Neural cell (in vitro differentiated cells): ENCODE results near the gene PRCP. TPM values are rescaled to one million over a fixed set of nuclear protein-coding genes. Genes with fewer than 3 reads are reported as not detected.

ENCODE experiments used
- H2AFZ ChIP-seq: fragments of 200-600, 300-800 bp; sonication (generic), shearing (Covaris generic); 2 replicates; pipeline ENCODE4 v1.6.0; 2014; ENCODE audit warnings: low read depth, mild to moderate bottlenecking, antibody characterized with exemption, low read length, moderate library complexity
- H3F3A ChIP-seq: fragments of 200-600 bp; shearing (Covaris generic); 2 replicates; pipeline ENCODE4 v1.6.1; 2016; ENCODE audit warnings: mild to moderate bottlenecking, moderate library complexity, mixed read lengths, antibody characterized with exemption, low read length; ENCODE audit not compliant: insufficient read depth, poor library complexity, severe bottlenecking
- H3K27ac ChIP-seq: fragments of 200-600, 300-800 bp; sonication (generic), shearing (Covaris generic); 2 replicates; pipeline ENCODE4 v1.5.1; 2014; ENCODE audit warnings: mild to moderate bottlenecking, low read length, moderate library complexity
- H3K27me3 ChIP-seq: fragments of 300-800, 200-600 bp; sonication (generic), shearing (Covaris generic); 2 replicates; pipeline ENCODE4 v1.6.0; 2014; ENCODE audit warnings: mild to moderate bottlenecking, low read depth, low read length, moderate library complexity; ENCODE audit not compliant: insufficient read depth
- H3K36me3 ChIP-seq: fragments of 300-800, 200-600 bp; sonication (generic), shearing (Covaris generic); 2 replicates; pipeline ENCODE4 v1.5.1; 2014; ENCODE audit warnings: mild to moderate bottlenecking, antibody characterized with exemption, low read length, moderate library complexity; ENCODE audit not compliant: insufficient read depth
- H3K4me2 ChIP-seq: fragments of 300-800, 200-600 bp; sonication (generic), shearing (Covaris generic); 2 replicates; pipeline ENCODE4 v1.6.0; 2014; ENCODE audit warnings: mild to moderate bottlenecking, low read length
- H3K4me3 ChIP-seq: fragments of 300-800, 200-600 bp; sonication (generic), shearing (Covaris generic); 2 replicates; pipeline ENCODE4 v1.5.1; 2014; ENCODE audit warnings: mild to moderate bottlenecking, low read length, moderate library complexity
- H3K79me2 ChIP-seq: fragments of 200-600 bp; shearing (Covaris generic); replicated peaks from 2 replicates; pipeline ENCODE4 v1.6.0; 2014; ENCODE audit warnings: mild to moderate bottlenecking, low read length, moderate library complexity; ENCODE audit not compliant: insufficient read depth
- H3K9ac ChIP-seq: fragments of 300-800, 200-600 bp; sonication (generic), shearing (Covaris generic); 2 replicates; pipeline ENCODE4 v1.6.1; 2016; ENCODE audit warnings: mild to moderate bottlenecking, low read length, mixed read lengths
- H3K9me2 ChIP-seq: fragments of 200-600 bp; shearing (Covaris generic); 2 replicates; pipeline ENCODE4 v1.6.1; 2016; ENCODE audit warnings: mild to moderate bottlenecking, low read length, mixed read lengths; ENCODE audit not compliant: insufficient read depth
- H3K9me3 ChIP-seq: fragments of 200-600, 300-800 bp; sonication (generic), shearing (Covaris generic); 2 replicates; pipeline ENCODE4 v1.6.1; 2016; ENCODE audit warnings: mild to moderate bottlenecking, mixed run types, low read length, moderate library complexity, mixed read lengths
- H4K20me1 ChIP-seq: fragments of 200-600 bp; shearing (Covaris generic); 2 replicates; pipeline ENCODE4 v1.6.1; 2016; ENCODE audit warnings: mild to moderate bottlenecking, mixed run types; ENCODE audit not compliant: insufficient read depth
- CTCF ChIP-seq: fragments of 450-650 bp; IDR thresholded peaks from 2 replicates; pipeline ENCODE4 v1.5.1; 2014; ENCODE audit warnings: antibody characterized with exemption, mild to moderate bottlenecking, moderate library complexity; ENCODE audit not compliant: poor library complexity, severe bottlenecking
- EP300 ChIP-seq: fragments of 450-650 bp; conservative IDR thresholded peaks from 2 replicates; pipeline ENCODE4 v1.6.1; 2014; ENCODE audit warnings: antibody characterized with exemption, mild to moderate bottlenecking, moderate library complexity; ENCODE audit not compliant: poor library complexity, severe bottlenecking
- EZH2 ChIP-seq: fragments of 200-600, 300-800 bp; shearing (Covaris generic), sonication (generic); IDR thresholded peaks from 2 replicates; pipeline ENCODE4 v1.6.1; 2014; ENCODE audit warnings: antibody characterized with exemption, low read length, borderline replicate concordance, mild to moderate bottlenecking; ENCODE audit not compliant: insufficient read depth, poor library complexity, severe bottlenecking
- MXI1 ChIP-seq: fragments of 450-650 bp; conservative IDR thresholded peaks from 2 replicates; pipeline ENCODE4 v1.6.1; 2014; ENCODE audit warnings: antibody characterized with exemption, mild to moderate bottlenecking; ENCODE audit not compliant: poor library complexity, severe bottlenecking
- POLR2AphosphoS5 ChIP-seq: IDR thresholded peaks from 2 replicates; pipeline ENCODE4 v1.6.1; 2012
- RAD21 ChIP-seq: fragments of 450-650 bp; conservative IDR thresholded peaks from 2 replicates; pipeline ENCODE4 v1.6.1; 2014; ENCODE audit warnings: antibody characterized with exemption, mild to moderate bottlenecking, moderate library complexity
- REST ChIP-seq: IDR thresholded peaks from 2 replicates; pipeline ENCODE4 v1.6.1; 2012; ENCODE audit warnings: borderline replicate concordance
- SMC3 ChIP-seq: fragments of 450-650 bp; conservative IDR thresholded peaks from 2 replicates; pipeline ENCODE4 v1.6.1; 2014; ENCODE audit warnings: antibody characterized with exemption, mild to moderate bottlenecking, moderate library complexity; ENCODE audit not compliant: poor library complexity
- TAF1 ChIP-seq: IDR thresholded peaks from 2 replicates; pipeline ENCODE4 v1.6.1; 2012; ENCODE audit warnings: low read depth
- polyA plus RNA-seq: library from polyadenylated mRNA; depleted of rRNA; stranded (reverse); fragments of >200 nt; gene quantifications from 2 replicates; pipeline ENCODE4 v1.2.3, GENCODE V29; 2014

The PRCP gene
- polyA plus RNA-seq, 1 donor from 2014 or later: 6.1 TPM

GRCh38 chr11:82907371-82907770 lies 7.1 kb upstream of the PRCP start:
- H3K27ac ChIP-seq: no peak overlapping the region
- H3K79me2 ChIP-seq: peaks cover 7% of the 10 kb centered on the region
- no peak overlapping the region for H3K9ac ChIP-seq
- TF ChIP-seq RAD21: no peak
- TF ChIP-seq REST: no peak
- no peak for TF ChIP-seq TAF1
- no peak for TF ChIP-seq EZH2
- TF ChIP-seq SMC3: no peak
- TF ChIP-seq EP300: no peak
- TF ChIP-seq MXI1: no peak
- H3K4me2 ChIP-seq: no peak overlapping the region
- no peak overlapping the region for H3K4me3 ChIP-seq
- no peaks in the 10 kb centered on the region for H3K9me3 ChIP-seq
- no peaks in the 10 kb centered on the region for H4K20me1 ChIP-seq
- H3K9me2 ChIP-seq: no peaks in the 10 kb centered on the region
- H3K36me3 ChIP-seq: no peaks in the 10 kb centered on the region
- H3F3A ChIP-seq: no peaks in the 10 kb centered on the region
- H3K27me3 ChIP-seq: no peaks in the 10 kb centered on the region
- no peak overlapping the region for H2AFZ ChIP-seq

GRCh38 chr11:82906931-82907330 lies 6.7 kb upstream of the PRCP start:
- Histone ChIP-seq H3K9ac (no peak overlapping the region), H3K4me2 (no peak overlapping the region)

More at GRCh38 chr11:82906931-82907330, 6.7 kb upstream of the PRCP start:
- TF ChIP-seq SMC3 (no peak), TAF1 (no peak), RAD21 (no peak), POLR2AphosphoS5 (no peak), CTCF (no peak), REST (no peak), MXI1 (no peak), EP300 (no peak), EZH2 (no peak)
- no peak overlapping the region for H2AFZ ChIP-seq
- no peaks in the 10 kb centered on the region for H3F3A ChIP-seq
- H3K79me2 ChIP-seq: peaks cover 7% of the 10 kb centered on the region
- no peaks in the 10 kb centered on the region for H3K36me3 ChIP-seq
- no peak overlapping the region for H3K4me3 ChIP-seq
- H3K27ac ChIP-seq: no peak overlapping the region
- H4K20me1 ChIP-seq: no peaks in the 10 kb centered on the region
- no peaks in the 10 kb centered on the region for H3K9me3 ChIP-seq
- no peaks in the 10 kb centered on the region for H3K27me3 ChIP-seq
- no peaks in the 10 kb centered on the region for H3K9me2 ChIP-seq
